ENCODE results near the gene EBF3. TPM values are rescaled to one million over a fixed set of nuclear protein-coding genes. Genes with fewer than 3 reads are reported as not detected.

The EBF3 gene
- polyA plus RNA-seq, 1 experiment, result 0.32 TPM

DNA sequence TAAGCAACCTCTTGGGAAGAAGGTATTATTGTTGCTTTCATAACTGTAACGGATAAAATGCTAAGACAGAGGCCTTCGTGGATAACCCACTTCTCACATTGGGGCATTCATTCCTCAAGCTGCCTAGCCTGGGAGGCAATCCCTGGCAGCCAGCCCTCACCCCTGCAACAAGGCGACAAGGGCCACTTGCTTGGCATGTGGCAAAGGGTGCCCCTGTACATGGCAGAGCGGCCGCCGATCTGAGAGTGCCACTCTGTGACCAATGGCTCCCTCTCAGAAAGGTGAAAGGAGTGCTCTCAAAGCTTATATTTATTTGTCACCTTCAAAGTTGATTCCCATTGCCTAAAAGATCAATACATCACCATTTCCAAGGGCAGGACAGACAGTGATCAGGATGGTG is 31.9 kb downstream of the EBF3 start:
- ChIA-PET POLR2A (no interaction called here), CTCF (interaction anchor here (0.7 kb wide), 1 partner anchor 25 kb away, joined by 3 read pairs; no protein-coding TSS in a partner anchor)
- no peak overlapping the region for H3K4me3 ChIP-seq (ENCODE audit: low read depth, low read length)
- no peaks in the 10 kb centered on the region for H3K27me3 ChIP-seq (ENCODE audit: control insufficient read depth, insufficient read depth, low read length)
- TF ChIP-seq, protein P1, sequence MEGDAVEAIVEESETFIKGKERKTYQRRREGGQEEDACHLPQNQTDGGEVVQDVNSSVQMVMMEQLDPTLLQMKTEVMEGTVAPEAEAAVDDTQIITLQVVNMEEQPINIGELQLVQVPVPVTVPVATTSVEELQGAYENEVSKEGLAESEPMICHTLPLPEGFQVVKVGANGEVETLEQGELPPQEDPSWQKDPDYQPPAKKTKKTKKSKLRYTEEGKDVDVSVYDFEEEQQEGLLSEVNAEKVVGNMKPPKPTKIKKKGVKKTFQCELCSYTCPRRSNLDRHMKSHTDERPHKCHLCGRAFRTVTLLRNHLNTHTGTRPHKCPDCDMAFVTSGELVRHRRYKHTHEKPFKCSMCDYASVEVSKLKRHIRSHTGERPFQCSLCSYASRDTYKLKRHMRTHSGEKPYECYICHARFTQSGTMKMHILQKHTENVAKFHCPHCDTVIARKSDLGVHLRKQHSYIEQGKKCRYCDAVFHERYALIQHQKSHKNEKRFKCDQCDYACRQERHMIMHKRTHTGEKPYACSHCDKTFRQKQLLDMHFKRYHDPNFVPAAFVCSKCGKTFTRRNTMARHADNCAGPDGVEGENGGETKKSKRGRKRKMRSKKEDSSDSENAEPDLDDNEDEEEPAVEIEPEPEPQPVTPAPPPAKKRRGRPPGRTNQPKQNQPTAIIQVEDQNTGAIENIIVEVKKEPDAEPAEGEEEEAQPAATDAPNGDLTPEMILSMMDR (IDR thresholded peaks at IDR 0.05; ENCODE audit: insufficient read depth, low read depth, low read length), result no peak
- DNase-seq (ENCODE audit: low read depth), result no peak
- H3K36me3 ChIP-seq (ENCODE audit: control insufficient read depth, insufficient read depth, low read length), result no peaks in the 10 kb centered on the region

DNA sequence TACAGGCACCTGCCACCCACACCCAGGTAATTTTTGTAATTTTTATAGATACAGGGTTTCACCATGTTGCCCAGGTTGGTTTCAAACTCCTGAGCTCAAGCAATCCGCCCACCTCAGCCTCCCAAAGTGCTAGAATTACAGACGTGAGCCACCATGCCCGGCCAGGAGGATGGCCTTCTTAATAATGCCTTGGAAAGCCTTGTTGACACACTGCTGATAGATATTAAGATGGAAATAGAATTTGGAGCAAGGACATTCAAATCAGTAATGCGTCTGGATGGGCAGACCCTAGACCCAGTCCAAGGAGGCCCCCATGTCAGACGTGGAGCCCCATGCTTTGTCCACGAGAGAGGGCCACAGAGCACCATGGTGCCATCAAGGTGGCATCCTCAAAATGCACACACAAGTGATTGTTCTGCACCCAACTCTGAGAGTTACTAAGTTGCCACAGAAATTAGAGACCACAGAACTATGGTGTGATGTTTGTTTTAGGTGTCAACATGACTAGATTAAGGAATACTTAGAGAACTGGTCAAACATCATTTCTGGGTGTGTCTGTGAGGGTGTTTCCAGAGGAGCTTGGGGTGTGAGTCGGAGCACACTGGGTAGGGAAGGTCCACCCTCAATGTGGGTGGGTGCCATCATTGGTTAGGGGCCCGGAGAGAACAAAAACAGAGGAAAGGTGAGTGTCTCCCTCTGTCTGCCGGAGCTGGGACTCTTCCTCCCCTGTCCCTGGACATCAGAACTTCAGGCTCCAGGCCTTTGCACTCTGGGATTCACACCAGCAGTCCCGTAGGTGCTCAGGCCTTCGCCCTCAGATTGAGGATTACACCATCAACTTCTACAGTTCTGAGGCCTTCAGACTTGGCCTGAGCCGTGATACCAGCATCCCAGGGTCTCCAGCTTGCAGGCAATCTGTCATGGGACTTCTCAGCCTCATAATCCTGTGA is 34.5 kb downstream of the EBF3 start:
- H3K36me3 ChIP-seq (ENCODE audit: control insufficient read depth, insufficient read depth, low read length), result no peaks in the 10 kb centered on the region
- no peak for DNase-seq (ENCODE audit: low read depth)
- H3K27me3 ChIP-seq (ENCODE audit: control insufficient read depth, insufficient read depth, low read length), result no peaks in the 10 kb centered on the region
- CTCF ChIA-PET, result no interaction called here
- TF ChIP-seq, protein P1 (IDR thresholded peaks at IDR 0.05; ENCODE audit: insufficient read depth, low read depth, low read length), result no peak
- POLR2A ChIA-PET, result no interaction called here
- no peak overlapping the region for H3K4me3 ChIP-seq (ENCODE audit: low read depth, low read length)

DNA sequence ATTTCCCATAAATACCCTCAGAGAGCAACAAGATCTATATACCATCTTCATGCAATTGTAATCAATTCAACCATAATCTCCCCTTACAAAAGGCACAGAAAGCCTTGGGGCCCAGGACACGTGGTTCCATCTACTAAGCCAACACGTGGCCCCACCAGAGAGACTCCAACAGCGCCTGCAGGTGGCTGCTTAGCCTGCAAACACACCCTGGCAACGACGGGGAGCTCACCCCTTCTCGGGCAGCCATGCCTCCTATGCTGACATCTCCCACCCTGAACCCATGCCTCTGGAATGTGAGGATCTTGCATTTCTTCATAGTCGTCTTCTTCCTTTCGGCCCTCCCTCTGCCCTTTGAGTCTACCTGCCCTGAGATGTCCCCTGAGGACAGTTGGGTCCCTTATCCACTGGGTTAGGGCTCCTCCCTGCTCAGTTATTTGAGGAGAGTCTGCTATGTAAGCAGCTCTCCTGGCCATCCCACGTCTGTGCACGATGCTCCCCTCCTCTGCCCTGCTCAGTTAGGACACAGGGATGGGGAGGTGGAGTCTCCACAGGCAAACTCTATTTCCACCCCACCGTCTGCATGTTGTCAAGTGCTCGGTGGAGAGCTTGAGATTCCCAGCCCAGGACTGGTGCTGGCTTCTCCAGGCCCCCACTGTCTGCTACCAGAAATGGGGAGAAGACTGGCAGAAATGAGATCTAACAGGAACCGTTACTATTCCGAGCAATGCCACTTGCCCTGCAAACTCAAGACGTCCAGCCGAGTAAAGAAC is 36.5 kb downstream of the EBF3 start:
- Histone ChIP-seq H3K27me3 (ENCODE audit: control insufficient read depth, insufficient read depth, low read length) (no peaks in the 10 kb centered on the region), H3K4me3 (ENCODE audit: low read depth, low read length) (no peak overlapping the region), H3K36me3 (ENCODE audit: control insufficient read depth, insufficient read depth, low read length) (no peaks in the 10 kb centered on the region)
- TF ChIP-seq, protein P1 (IDR thresholded peaks at IDR 0.05; ENCODE audit: insufficient read depth, low read depth, low read length), result no peak
- ChIA-PET CTCF (interaction anchor here (0.6 kb wide), 1 partner anchor 44 kb away, joined by 4 read pairs; no protein-coding TSS in a partner anchor), POLR2A (no interaction called here)
- DNase-seq (ENCODE audit: low read depth), result no peak

DNA sequence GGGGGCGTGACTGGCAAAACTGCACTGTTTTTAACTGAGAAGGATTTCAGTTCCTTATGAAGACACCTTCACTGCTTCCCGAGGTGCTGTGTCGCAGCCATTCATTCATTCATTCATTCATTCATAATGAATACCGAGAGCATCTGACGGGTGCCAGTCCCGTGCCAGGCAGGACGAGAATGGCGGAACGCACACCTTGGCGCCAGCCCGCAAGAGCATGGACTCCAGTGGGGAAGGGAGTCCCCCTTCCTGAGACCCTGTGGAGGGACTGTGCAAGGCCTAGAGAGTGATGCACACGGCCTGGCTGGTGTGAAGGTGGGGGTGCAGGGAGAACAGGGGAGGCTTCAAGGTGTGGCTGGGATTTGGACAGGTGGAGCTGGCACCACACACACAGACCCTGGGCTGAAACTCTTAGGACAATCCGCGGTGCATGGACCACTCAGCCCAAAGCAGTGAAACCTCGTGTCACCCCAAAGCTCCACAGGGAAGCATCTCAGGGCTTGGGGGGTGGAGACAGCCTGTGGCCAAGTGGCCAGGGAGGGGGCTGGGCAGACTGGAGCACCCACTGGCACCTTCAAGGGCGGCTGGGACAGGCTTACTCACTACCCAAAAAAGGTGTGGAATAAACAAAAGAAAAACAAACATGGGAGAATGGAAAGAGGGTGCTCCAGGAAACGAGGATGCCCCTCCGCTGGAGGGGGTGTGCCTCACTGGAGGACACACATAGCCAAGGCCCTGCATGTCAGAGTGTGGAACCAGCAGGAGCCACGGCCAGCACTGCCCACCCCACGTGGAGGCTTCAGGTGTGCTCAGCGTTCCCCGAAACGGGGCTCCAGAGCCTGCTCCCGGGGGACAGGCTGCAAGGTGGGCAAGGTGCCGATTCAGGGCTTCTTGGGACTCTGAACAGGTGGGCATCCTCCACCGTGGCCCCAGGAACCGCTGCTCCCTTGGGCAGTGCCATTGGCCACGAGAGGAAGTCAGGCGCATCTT is 37.7 kb downstream of the EBF3 start:
- TF ChIP-seq, protein P1 (IDR thresholded peaks at IDR 0.05; ENCODE audit: insufficient read depth, low read depth, low read length), result no peak

More for the DNA sequence above, 37.7 kb downstream of the EBF3 start:
- no peaks in the 10 kb centered on the region for H3K36me3 ChIP-seq (ENCODE audit: control insufficient read depth, insufficient read depth, low read length)
- no peaks in the 10 kb centered on the region for H3K27me3 ChIP-seq (ENCODE audit: control insufficient read depth, insufficient read depth, low read length)
- CTCF ChIA-PET, result no interaction called here
- H3K4me3 ChIP-seq (ENCODE audit: low read depth, low read length), result no peak overlapping the region
- DNase-seq (ENCODE audit: low read depth), result no peak
- POLR2A ChIA-PET, result no interaction called here
